Stimulated activated CD4-positive, alpha-beta T cell treated with anti-CD3 and anti-CD28 coated beads, Interleukin-4, amount 100 ng/mL, for 24 hours (primary cell): Measurements from ENCODE around the gene SASH3.
"Not testable (repeated sequence)": the region's sequence is repeated elsewhere in the genome, so short reads cannot be mapped to it uniquely, and the experiment has no call there.

ENCODE experiments used
- DNase-seq: peaks from one replicate; pipeline ENCODE4 v3.0.0-alpha.2; 2020

Gene SASH3

DNA sequence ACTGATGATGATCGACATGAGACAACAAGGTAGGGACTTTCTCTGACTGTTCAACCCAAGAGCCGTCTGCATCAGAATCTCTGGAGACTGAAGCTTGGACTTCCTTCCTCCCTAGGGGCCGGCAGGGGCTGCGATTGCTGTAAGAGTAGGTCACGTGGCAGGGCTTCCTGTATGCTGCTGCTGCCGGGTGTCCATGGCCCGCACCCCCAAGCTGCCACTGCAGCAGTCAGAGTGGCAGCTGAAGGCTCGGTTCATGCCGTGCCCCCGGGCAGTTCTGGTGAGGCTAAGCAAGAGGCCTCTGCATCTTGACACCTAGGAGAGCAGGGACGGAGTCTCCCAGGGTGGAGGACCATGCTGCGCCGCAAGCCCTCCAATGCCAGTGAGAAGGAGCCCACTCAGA lies at the start of gene SASH3:
Gene SASH3, plus strand, starts transcription at position 203 of the 400 bp plus-strand sequence. Its CDS starts 149 bp downstream, at position 352.
- DNase-seq, result peak; percentile 57

DNA sequence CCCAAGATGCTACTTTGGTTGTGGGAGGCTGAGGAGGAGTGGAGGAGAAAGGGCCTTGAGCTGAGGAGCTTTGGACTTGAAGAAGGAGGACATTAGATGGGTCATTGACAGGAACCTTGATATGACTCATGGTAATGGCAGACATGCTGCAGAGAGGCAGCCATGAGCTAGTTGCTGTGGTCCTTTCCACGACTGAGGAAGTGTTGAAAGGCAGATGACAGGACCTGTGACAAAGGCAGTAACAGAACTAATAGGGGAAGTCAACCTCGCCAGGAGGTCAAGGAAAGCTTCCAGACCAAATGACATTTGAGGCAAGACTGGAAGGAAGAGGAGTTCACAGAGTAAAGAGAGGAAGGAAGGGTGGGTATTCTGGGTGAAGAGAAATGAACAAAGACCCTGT lies 48.5 kb upstream of the SASH3 start:
- no peak for DNase-seq

DNA sequence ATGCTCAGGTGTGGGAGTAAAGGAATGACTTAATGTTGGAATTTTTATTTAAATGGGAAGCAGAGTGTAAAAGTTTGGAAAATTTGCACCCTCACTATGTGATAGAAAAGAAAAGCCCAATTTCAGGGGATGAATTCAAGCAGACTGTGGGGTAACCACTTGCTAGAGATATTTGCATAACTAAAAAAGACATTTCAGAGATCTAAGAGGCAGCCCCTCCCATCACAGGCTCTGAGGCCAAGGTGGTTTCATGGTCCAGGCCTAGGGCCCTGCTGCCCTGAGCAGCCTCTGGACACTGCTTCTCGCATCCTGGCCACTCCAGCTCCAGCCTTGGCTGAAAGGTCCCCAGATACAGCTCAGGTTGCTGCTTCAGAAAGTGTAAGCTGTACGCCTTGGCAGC lies 46.9 kb upstream of the SASH3 start:
- no peak for DNase-seq

DNA sequence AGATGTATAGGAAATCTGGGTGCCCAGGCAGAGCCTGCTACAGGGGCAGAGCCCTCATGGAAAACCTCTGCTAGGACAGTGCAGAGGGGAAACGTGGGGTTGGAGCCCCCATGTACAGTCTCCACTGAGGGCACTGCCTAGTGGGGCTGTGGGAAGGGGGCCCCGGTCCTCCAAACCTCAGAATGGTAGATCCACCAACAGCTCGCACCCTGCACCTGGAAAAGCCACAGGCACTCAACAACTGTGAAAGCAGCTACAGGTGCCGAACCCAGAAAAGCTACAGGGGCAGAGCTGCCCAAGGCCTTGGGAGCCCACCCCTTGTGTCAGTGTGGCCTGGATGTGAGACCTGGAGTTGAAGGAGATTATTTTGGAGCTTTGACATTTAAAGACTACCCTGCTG lies 46.4 kb upstream of the SASH3 start:
- no peak for DNase-seq

DNA sequence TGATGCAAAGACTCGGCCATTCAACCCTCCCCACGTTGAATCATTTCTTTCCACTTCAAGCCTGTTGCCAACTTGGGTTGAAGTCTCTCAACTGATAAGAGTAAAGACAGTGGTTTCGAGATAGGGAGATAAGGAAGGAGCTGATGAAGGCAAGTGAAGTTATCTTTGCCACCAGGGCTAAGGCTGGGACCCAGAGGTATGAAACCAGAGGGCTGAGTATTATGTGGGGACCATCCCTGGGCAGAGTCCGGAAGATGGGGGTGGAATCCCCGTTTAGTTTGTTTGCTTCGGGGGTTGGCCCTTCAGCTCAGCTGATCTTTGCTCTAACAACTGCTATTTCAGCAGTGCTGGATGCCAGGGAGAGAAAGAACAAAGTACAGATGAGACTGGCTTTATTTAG lies 43.3 kb upstream of the SASH3 start:
- DNase-seq, result no peak

DNA sequence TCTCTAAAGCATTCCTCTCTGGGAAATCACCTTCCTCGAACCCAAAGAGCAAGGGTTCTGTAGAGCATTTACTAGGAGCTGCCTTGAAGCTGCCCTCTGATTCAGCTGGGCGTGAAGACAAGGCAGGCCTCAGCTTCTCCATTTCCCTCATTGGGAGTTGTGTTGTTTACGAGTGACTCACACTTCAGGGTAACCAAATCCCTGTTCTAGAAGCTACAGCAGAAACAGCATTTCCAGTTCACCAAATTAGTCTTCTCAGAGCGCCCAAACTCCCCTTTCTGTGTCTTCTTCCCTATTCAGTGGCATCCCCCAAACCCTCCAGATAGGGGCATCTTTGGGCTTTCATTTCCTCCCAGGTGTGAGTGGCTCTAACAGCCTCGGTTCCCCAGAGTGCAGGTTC lies 41.8 kb upstream of the SASH3 start:
- DNase-seq, result no peak

DNA sequence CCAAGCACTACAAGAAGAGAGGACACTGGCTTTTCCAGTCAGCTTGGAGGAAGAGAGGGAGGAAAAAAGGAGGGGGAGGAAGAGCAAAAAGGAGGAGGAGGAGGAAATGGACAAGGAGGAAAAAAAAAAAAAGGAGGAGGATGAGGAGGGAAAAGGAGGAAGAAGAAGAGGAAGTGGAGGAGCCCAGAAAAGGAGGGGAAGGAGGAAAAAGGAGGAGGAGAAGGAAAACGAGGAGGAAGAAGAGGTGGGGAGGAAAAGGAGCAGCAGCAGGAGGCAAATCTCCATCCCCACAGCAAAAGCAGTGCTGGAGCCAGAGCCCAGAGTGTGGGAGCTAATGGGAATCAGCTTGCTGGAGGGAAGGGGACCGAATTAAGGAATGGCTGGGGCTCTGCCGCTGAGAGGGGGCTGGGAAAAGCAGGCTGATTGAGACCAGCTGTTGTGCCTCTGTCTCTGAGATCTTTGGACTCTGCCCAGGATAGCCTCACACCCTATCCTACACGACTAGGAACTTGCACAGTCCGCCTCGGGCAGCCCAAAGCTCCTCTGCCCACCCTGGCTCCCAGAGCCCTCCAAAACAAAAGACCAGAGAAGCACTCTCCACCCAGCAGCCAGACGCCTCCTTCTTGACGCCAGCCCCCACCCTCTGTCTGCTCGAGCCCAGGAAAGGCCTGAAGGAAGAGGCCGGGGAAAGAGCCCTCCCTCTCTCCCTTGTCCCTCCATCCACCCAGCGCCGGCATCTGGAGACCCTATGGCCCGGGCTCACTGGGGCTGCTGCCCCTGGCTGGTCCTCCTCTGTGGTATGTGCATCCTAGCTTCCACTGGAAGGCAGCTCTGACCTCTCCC lies 41.1 kb upstream of the SASH3 start, which contains the start of gene XPNPEP2:
Gene XPNPEP2, plus strand, starts transcription at position 514 of the 843 bp plus-strand sequence. Its CDS starts 235 bp downstream, at position 749.
- DNase-seq, result no peak

DNA sequence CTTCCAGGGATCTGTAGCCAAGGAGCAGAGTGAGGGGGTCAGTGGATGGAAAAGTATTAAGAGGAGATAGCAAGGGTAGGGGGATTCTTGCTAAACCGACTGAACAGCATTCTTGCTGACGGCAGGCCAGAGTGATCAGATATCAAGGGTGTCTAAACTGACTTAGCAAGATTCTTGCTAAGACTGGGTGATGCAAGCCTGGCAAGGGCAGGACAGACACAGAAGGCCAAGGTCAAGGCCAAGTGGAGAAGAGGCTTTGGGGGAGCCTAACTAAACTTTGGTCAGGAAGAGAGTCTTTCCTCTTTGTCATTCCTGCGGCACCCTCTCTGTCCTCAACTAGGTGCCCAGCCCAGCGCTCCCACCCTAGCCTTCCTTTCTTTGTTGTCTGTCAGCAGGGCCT lies 40.2 kb upstream of the SASH3 start:
- DNase-seq, result no peak

DNA sequence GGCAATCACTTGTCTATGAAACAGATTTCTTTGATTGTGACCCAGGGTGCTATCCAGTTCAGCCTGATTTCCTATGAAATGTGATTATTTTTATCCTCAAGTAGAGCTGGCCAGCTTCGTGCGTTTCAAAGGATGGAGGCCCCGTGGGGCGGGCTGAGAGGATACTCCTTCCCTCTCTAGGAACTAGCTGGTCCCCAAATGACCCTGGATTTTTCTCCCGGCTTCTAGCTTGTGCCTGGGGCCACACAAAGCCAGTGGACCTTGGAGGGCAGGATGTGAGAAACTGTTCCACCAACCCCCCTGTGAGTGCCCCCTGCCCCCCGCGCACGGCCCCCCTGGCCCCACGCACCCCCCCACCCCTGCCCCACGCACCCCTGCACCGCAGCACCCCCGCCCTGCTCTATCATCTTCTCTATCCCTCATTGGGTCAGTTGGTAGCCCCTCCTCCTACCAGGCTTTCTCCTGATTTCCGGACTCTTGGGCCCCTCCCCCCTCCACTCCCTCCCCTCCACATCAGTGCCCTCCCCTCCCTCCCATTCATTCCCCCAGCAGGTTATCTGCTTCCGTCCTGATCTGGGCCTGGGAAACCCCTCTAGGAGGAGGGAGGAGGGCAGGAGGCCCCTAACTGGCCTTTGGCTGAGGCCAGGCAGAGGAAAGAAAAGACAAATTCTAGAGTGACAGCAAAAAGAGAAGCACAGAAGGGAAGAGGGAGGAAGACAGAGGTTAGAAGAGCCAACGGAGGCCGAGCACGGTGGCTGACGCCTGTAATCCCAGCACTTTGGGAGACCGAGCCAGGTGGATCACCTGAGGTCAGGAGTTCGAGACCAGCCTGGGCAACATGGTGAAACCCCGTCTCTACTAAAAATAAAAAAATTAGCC lies 37.6 kb upstream of the SASH3 start:
- DNase-seq, result no peak

DNA sequence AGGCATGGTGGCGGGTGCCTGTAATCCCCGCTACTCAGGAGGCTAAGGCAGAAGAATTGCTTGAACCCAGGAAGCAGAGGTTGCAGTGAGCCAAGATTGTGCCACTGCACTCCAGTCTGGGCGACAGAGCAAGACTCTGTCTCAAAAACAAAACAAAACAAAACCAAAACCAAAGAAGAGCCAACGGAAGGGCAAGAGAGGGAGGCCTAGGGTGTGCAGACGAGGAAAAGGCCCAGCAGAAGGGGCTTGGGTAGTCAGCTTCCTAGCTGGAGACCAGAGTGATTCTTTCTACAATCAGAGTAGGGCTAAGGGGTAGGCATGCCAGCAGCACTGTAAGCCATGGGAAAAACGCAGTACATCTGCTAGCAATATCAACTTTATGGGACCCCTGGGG lies 37.0 kb upstream of the SASH3 start:
- DNase-seq, result not testable (repeated sequence)

DNA sequence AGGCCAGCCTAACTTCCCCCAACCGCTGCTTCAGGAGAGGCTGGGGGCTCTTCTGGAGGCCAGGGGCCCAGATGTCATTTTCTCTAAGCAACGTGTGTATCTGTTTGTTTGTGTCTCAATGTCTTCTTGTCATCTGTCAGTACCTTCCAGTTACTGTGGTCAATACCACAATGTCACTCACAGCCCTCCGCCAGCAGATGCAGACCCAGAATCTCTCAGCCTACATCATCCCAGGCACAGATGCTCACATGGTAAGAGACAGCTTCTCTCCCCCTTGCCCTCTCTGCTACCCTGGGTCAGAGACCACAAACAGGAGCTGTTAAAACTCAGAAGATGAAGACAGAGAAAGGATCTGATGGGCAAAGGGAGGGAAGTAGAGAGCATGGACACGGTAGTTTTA lies 35.9 kb upstream of the SASH3 start:
- DNase-seq, result no peak

DNA sequence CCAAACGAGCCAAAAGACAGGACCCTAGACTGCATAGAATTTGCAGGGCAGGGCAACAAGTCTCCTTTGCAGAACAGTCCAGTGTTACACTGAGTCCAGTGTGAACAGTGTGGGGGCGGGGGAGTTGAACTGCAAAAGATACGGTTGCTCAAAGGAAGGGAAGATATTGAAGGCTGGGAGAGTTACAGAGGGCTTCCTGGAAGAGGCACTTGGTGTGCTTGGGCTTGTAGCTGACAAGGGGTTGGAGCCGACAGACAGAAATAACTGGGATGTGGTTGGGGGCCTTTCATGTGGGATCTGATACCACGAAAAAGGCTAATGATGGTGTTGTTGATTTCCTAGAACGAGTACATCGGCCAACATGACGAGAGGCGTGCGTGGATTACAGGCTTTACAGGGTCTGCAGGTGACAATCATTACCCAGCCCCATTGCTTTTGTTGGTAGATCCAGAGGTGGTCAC lies 34.9 kb upstream of the SASH3 start:
- peak; percentile 10 for DNase-seq

DNA sequence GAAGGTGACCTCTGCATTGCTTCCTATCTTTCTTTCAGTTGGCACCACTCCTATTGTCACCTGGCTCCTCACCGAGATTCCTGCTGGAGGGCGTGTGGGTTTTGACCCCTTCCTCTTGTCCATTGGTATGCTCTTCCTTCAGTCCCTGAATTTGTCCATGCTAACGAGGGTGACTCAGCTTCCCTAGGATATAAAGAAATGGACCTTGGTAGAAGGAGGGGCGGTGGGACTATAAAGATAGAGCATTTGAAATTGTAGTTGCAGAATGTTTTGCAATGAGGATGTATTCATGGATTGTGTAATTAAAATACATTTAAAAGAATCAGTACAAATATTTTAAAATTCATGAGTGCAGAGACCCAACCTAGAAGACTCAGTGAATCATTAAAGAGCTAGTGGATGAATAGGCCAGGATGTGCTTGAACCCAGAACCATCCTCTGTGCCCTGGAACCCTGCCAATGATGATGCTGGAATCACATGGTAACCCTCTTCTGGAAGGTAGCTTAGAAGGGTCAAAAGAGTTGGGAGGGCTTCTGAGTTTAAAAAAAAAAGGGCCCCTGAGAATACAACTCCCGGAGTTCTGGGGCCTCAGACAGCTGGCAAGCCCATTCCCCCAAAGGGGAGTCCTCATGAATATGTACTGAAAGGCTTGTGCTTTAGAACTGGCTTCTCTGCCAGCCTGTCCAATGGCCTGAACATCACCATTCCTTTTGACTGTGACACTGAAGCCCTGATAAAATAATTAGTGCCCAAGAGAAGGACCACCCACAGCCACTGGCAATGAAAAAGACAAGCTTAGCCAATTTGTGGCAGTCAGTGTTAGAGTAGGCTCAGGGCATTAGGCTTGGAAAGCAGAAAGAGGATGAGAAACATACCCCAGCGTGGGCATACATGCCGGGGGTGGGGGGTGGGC lies 32.9 kb upstream of the SASH3 start:
- no peak for DNase-seq

DNA sequence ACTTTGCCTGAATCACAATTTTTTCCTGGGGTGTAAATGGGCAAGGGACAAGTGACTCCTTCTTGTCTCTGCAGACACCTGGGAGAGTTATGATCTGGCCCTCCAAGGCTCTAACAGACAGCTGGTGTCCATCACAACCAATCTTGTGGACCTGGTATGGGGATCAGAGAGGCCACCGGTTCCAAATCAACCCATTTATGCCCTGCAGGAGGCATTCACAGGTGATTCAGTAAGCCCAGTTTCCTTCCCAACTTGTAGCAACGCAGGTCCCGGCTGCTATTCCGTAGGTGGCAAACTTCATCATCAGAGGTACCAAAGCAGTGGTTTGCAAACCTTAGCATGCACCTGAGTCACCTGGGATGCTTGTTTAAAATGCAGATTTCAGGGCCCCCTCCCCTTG lies 32.2 kb upstream of the SASH3 start:
- DNase-seq, result no peak

DNA sequence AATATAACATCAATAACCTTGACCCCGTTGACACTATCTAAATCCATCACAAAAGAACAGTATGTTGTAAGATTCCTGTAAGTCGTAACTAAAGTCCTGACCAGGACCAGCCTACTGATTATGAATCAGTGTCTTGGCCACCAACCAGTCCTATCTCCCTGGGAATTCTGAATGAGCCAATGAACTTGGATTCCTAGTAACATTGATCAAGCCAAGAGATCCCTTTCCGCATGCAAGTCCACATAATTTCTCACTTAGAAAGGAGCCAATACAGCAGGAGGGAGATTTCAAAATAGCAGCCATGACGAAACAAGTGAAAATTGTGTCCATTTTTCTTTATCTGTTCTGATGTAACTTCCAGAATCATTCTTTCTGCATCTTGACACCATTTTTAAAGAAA lies 31.4 kb upstream of the SASH3 start:
- DNase-seq, result no peak

DNA sequence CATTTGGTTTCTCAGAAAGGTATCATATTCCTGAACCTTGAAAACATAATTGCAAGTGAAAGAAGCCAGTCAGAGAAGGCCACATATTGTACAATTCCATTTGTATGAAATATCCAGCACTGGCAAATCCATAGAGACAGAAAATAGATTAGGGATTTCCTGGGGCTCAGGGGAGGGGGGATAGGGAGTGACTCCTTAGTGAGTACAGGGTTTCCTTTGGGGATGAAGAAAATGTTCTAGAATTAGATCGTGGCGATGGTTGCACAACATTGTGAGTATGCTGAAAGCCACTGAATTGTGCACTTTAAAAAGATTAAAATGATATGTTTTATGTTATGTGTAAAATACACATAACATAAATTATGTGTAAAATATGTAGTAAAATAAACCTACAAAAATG lies 30.7 kb upstream of the SASH3 start:
- no peak for DNase-seq

DNA sequence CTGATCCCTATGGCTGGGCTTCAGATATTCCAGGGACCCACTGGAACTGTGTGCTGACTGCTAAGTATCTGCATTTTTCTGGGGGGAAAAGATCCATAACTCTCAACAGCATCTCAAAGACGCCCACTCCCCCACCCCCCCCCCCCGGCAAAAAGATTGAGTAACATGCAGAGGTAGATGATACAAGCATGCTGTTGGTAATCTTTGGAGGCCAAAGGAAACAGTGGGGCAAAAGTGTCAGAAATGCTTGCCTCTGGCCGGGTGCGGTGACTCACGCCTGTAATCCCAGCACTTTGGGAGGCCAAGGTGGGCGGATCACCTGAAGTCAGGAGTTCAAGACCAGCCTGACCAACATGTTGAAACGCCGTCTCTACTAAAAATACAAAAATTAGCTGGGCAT lies 28.8 kb upstream of the SASH3 start:
- DNase-seq, result no peak

DNA sequence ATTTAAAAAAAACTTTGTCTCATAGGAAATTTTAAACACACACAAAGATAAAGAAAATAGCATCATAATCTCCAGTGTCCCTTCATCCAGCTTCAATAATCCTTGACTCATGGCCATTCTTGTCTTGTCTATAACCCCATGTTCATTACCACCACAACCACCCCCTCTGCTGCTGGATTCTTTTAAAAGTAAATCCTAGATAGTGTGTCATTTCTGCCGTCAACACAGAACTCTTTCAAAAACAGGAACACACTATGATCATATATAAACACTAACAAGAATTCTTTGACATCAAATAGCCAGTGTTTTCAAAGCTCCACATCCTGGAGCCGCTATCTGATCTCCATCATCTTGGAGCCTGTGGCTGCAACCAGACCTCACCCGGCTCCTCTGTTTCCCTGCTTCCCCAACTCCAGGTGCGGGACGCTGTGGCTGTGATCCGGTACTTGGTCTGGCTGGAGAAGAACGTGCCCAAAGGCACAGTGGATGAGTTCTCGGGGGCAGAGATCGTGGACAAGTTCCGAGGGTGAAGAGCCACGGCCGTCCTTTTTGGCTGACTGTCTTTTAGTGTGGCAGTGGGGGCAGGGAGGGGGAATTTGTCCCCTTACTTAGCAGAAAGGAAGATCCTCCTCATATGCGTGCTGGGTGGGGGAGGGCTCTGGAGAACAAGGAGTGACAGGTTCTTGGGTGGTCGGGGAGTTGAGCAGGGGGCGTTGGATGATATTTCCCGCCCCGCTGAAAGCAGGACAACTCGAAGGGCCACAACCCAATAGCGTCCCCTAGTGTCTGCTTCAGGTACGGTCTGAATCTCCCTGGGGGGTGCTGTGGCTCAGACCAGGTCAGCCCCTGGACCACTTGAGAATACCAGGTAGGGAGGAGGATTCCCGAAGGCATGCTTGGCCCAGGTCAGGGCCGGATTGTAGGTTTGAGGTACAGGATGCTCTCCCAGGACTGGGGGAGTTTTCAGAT lies 25.4 kb upstream of the SASH3 start:
- no peak for DNase-seq

DNA sequence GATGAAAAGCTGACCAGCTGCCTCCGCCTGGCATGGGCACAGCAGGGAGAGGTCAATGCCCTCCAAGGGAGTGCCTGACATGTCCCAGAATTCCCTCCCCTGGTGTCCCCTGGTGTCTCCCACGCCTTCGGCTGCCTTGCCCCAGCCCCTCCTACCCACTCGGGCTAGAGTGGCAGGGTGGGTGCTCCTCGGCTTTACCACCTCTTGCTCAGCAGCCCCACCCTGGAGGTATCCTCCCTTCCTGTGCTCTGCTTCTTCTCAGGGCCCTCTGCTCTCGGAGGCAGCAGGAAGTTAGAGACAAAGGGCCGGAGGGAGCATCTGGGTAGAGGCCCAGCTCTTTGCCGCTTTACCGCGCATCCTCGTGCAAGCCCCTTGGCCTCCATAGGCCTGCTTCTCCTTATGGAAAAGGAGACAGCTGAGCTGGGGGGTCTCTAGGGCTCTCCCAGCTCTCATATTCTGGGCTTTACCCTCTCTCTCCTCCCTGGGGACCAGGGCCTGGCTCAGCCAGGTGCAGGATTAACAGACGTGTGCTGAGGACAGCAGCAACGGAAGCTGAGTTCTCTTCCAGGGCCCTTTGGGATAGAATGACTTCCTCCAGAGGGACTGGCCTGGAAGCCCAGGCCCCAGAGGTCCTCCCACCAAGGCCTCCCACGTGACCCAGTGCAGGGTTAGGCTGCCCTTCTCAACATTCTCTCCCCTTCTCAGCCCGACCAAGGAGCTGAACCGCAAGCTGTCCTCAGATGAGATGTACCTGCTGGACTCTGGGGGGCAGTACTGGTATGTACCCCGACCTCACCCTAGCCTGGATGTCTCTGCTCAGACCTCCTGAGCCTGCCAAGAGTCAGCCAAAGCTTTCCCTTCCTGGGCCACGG lies 23.7 kb upstream of the SASH3 start:
- no peak for DNase-seq

DNA sequence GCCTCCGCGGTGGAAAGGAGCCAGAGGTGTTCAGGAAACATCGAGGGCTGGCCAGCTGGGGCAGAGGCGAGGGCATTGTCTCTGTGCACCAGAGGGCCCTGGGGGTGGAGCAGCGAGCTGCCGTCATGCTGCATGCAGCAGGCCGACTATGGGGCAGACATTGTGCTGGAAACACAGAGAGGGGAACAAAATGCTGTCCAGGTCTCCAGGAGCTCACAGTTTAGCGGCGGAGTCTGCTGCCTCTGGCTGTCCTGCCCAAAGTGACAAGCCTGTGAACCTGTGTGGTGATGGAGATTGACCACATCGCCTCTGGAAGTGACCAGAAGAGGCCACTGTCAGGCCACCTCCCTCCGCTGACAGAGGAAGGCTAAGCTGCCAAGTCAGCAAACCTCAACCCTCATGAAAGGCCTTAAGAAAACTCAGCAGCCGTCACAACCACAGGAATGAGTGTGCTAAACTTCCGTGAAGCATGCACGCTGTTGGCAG lies 20.1 kb upstream of the SASH3 start:
- peak; percentile 61 for DNase-seq
